Upper lobe of left lung (tissue), 6 donors: ENCODE measurements around the gene CNTRL. TPM values are rescaled to one million over a fixed set of nuclear protein-coding genes. Genes with fewer than 3 reads are reported as not detected.

Experiments
- ATAC-seq, 2 donors: fragments of 200-7000 bp; cut with Tn5 transposase; one replicate each; pipeline ENCODE4 v1.9.1; 2022; ENCODE audit warnings: mild to moderate bottlenecking in 2 of 2, moderate library complexity in 2 of 2; ENCODE audit not compliant: low FRiP score in 2 of 2
- DNase-seq, 2 donors: peaks; one replicate each; pipeline ENCODE4 v3.0.0-alpha.2; 2019 to 2020
- H3K27ac ChIP-seq, 4 donors: fragments of 200-600 bp; sonication (generic); one replicate each; pipeline ENCODE4 v1.5.1; 2016 to 2019
- H3K27me3 ChIP-seq, 4 donors: fragments of 200-600 bp; sonication (generic); one replicate each; pipeline ENCODE4 v1.5.1; 2017 to 2019
- H3K36me3 ChIP-seq, 4 donors: fragments of 200-600 bp; sonication (generic); one replicate each; pipeline ENCODE4 v1.5.1; 2016 to 2019
- H3K4me1 ChIP-seq, 4 donors: fragments of 200-600 bp; sonication (generic); one replicate each; pipeline ENCODE4 v1.5.1; 2018 to 2019
- H3K4me3 ChIP-seq, 4 donors: fragments of 200-600 bp; sonication (generic); one replicate each; pipeline ENCODE4 v1.5.1; 2017 to 2019; ENCODE audit warnings: mild to moderate bottlenecking in 2 of 4, moderate library complexity in 1 of 4
- H3K9me3 ChIP-seq, 4 donors: fragments of 200-600 bp; sonication (generic); one replicate each; pipeline ENCODE4 v1.5.1; 2018 to 2019
- EP300 ChIP-seq, 4 donors: sonication (generic); formaldehyde crosslinking; IDR thresholded peaks; one replicate each; pipeline ENCODE4 v1.5.1; 2017; ENCODE audit warnings: antibody characterized with exemption in 4 of 4, control low read depth in 2 of 4
- POLR2A ChIP-seq, 4 donors: fragments of 450-650 bp; IDR thresholded peaks; one replicate each; pipeline ENCODE4 v1.5.1; 2016 to 2017; ENCODE audit warnings: antibody characterized with exemption in 4 of 4, mild to moderate bottlenecking in 2 of 4
- POLR2AphosphoS5 ChIP-seq, 2 donors: sonication (generic); formaldehyde crosslinking; IDR thresholded peaks; one replicate each; pipeline ENCODE4 v1.5.1; 2017; ENCODE audit warnings: antibody characterized with exemption in 2 of 2
- WGBS, 2 donors: methylation state at CpG; one replicate each; pipeline ENCODE4 v1.1.5; 2017 to 2018; 5-methylcytosine and 5-hydroxymethylcytosine counted together
- total RNA-seq, 6 donors: library from RNA; depleted of rRNA in 4 of 6; stranded (reverse); fragments of >200 nt in 4 of 6; gene quantifications; one replicate each; pipeline versions ENCODE4 v1.1.0 to v1.2.1, GENCODE V29; 2016 to 2021
- TF ChIP-seq, protein P1 (sequence below), 6 experiments: fragments of 450-650 bp in 4 of 6; fragments of 200-600 bp in 2 of 6; sonication (generic) in 2 of 6; IDR thresholded peaks; one replicate each; pipeline ENCODE4 v1.5.1; 2016 to 2019; ENCODE audit warnings: antibody characterized with exemption in 6 of 6
- donor health status: DM: no; HTN: no; CAD: no; lungs with moderate emphysema.
- donor health status: DM: no; HTN: yes; CAD: no; lungs with severe emphysema.

CNTRL gene
- total RNA-seq, 6 donors from 2014 or later = 16.1 to 52.4 (median 20.4) TPM

DNA sequence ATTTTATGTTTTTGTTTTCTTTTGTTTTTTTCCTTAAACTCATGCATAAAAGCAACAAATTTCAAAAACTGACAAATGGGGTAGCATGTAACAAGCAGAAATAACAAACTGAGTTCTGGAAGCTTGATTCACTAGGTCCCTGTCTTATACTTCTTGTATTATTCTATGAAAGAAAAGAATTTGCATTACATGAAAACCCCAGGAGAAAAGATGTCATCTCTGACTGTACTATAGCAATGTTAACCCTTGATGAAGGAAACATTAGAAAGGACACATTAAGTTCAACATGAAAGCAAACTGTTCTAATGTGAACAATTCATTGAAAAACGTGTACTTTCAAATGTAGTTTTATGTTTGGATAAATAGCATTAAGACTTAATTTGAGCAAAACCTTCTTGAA lies 117.8 kb downstream of the CNTRL start:
- Histone ChIP-seq H3K27ac (no peak overlapping the region), H3K4me1 (peaks cover 69 to 94% (median 72%) of the 10 kb centered on the region in 4 donors), H3K36me3 (peaks cover 0 to 4% (median 0%) of the 10 kb centered on the region in 4 donors), H3K9me3 (no peaks in the 10 kb centered on the region), H3K27me3 (no peaks in the 10 kb centered on the region), H3K4me3 (no peak overlapping the region)
- WGBS, 2 donors = 29 to 38% methylated on average over 1 of the region's 1 CpG
- no peak for ATAC-seq
- TF ChIP-seq EP300 (IDR thresholded peaks at IDR 0.05) (no peak), POLR2A (IDR thresholded peaks at IDR 0.05) (no peak), POLR2AphosphoS5 (IDR thresholded peaks at IDR 0.05) (no peak)
- TF ChIP-seq, protein P1, sequence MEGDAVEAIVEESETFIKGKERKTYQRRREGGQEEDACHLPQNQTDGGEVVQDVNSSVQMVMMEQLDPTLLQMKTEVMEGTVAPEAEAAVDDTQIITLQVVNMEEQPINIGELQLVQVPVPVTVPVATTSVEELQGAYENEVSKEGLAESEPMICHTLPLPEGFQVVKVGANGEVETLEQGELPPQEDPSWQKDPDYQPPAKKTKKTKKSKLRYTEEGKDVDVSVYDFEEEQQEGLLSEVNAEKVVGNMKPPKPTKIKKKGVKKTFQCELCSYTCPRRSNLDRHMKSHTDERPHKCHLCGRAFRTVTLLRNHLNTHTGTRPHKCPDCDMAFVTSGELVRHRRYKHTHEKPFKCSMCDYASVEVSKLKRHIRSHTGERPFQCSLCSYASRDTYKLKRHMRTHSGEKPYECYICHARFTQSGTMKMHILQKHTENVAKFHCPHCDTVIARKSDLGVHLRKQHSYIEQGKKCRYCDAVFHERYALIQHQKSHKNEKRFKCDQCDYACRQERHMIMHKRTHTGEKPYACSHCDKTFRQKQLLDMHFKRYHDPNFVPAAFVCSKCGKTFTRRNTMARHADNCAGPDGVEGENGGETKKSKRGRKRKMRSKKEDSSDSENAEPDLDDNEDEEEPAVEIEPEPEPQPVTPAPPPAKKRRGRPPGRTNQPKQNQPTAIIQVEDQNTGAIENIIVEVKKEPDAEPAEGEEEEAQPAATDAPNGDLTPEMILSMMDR (IDR thresholded peaks at IDR 0.05) = no peak
- DNase-seq = no peak

DNA sequence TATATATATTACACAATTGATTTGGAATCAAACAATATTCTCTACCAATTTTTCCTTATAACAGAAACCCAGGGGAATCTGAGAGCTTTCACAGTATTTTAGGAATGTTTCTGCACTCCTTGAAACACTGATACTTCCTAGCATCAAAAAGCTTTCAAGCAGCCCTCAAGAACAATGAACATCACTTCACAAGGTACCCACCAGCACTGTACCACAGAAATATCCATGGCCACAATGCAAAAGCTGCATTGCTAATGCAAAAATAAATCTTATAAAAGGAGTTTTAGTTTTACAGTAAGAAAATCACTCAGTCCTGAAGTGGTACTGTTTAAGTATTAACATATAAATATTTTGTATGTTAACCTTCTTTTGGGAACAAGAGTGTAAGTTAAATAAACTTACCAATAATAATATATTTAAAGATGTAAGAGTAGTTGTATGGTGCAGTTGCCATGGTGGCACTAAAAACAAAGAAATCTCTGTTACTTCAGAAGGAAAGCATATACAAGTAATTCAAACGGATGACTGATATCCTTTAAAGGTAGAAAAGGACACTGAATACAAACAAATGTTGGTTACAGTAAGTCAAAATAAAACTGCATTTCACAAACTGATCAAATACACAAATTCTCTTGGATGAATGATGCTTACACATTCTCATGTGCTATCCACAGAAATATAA lies 118.3 kb downstream of the CNTRL start:
- Histone ChIP-seq H3K9me3 (no peaks in the 10 kb centered on the region), H3K4me1 (peaks cover 69 to 97% (median 72%) of the 10 kb centered on the region in 4 donors), H3K27ac (no peak overlapping the region), H3K4me3 (no peak overlapping the region), H3K36me3 (peaks cover 0 to 4% (median 0%) of the 10 kb centered on the region in 4 donors), H3K27me3 (no peaks in the 10 kb centered on the region)
- TF ChIP-seq POLR2A (IDR thresholded peaks at IDR 0.05) = no peak
- no peak for TF ChIP-seq POLR2AphosphoS5 (IDR thresholded peaks at IDR 0.05)
- TF ChIP-seq, protein P1 (IDR thresholded peaks at IDR 0.05) = no peak
- TF ChIP-seq EP300 (IDR thresholded peaks at IDR 0.05) = no peak
- no peak for DNase-seq
- 0% methylated on average over 1 of the region's 1 CpG for WGBS, 2 donors
- no peak for ATAC-seq

DNA sequence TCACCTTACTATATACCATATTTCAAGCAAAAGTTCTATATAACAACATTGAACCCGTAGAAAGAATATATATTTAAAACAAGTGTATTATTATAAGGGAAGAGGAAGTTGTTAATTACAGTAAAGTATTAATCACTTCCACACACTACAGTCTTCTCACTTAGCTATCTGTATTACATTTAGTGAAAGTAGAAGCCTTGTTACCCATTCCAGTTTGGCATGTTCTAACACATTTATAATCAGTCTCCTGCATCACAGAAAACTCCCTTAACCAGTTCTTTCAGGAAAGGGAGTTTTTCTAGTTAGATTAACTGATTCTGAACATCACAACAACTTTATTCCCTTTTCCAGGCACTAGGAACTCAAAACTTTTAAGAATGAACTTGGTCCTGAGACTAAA lies 120.0 kb downstream of the CNTRL start:
- TF ChIP-seq, protein P1 (IDR thresholded peaks at IDR 0.05) = no peak
- no peak for TF ChIP-seq POLR2AphosphoS5 (IDR thresholded peaks at IDR 0.05)
- TF ChIP-seq POLR2A (IDR thresholded peaks at IDR 0.05) = no peak
- no peak for TF ChIP-seq EP300 (IDR thresholded peaks at IDR 0.05)
- Histone ChIP-seq H3K27ac (no peak overlapping the region), H3K27me3 (no peaks in the 10 kb centered on the region), H3K36me3 (no peaks in the 10 kb centered on the region), H3K4me1 (peaks cover 72 to 99% (median 87%) of the 10 kb centered on the region in 4 donors), H3K4me3 (no peak overlapping the region), H3K9me3 (no peaks in the 10 kb centered on the region)
- no peak for DNase-seq
- 8 to 10% methylated on average over 1 of the region's 1 CpG for WGBS, 2 donors
- ATAC-seq = no peak

DNA sequence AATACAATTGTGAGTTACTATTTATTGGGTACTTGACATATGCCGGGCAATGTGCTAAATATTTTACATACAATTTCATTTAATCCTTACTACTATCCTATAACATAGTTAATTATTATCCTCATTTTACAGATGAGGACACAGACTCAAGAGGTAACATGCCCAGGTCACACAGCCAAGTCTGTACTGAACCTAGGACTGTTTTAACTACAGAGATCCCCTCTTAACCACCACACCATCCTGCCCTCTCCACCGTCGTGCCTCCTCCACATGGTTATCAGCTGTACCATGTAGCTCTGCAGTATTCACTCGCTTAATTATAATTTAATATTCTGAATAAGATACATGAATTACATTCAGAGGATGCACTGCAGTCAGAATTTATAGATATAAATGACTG lies 121.6 kb downstream of the CNTRL start:
- no peak overlapping the region for H3K4me3 ChIP-seq
- DNase-seq (no peak), ATAC-seq (no peak)
- H3K27ac ChIP-seq = no peak overlapping the region
- no peaks in the 10 kb centered on the region for H3K27me3 ChIP-seq
- TF ChIP-seq, protein P1 (IDR thresholded peaks at IDR 0.05) = no peak
- TF ChIP-seq POLR2AphosphoS5 (IDR thresholded peaks at IDR 0.05) = no peak
- no peak for TF ChIP-seq POLR2A (IDR thresholded peaks at IDR 0.05)
- TF ChIP-seq EP300 (IDR thresholded peaks at IDR 0.05) = no peak
- H3K9me3 ChIP-seq = no peaks in the 10 kb centered on the region
- peaks cover 59 to 93% (median 85%) of the 10 kb centered on the region in 4 donors for H3K4me1 ChIP-seq
- H3K36me3 ChIP-seq = no peaks in the 10 kb centered on the region
- 36 to 44% methylated on average over 4 of the region's 4 CpGs for WGBS, 2 donors

DNA sequence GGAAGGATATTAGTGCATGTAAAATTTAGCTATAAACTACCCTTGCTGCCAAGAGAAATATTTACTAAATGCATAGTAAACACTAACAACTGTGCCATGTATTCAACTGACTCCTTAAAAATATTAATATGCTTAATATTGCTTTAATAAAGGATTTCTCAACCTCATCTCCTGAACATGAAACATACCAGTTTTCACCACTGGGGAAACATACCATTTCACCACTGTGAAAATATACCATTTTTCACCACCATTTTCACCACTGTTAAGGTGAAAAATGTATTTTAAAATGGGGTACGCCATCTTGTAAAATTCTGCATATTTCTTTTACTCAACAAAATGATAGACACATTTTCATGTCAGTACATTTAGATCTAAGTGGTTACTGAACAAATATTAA lies 122.4 kb downstream of the CNTRL start:
- no peak overlapping the region for H3K4me3 ChIP-seq
- H3K9me3 ChIP-seq = no peaks in the 10 kb centered on the region
- ATAC-seq (no peak), DNase-seq (no peak)
- no peaks in the 10 kb centered on the region for H3K27me3 ChIP-seq
- 89 to 93% methylated on average over 1 of the region's 1 CpG for WGBS, 2 donors
- TF ChIP-seq EP300 (IDR thresholded peaks at IDR 0.05) (no peak), POLR2A (IDR thresholded peaks at IDR 0.05) (no peak), POLR2AphosphoS5 (IDR thresholded peaks at IDR 0.05) (no peak)
- TF ChIP-seq, protein P1 (IDR thresholded peaks at IDR 0.05) = peak in 2 of 6 experiments; percentile 13 to 15
- H3K4me1 ChIP-seq = peaks cover 59 to 89% (median 78%) of the 10 kb centered on the region in 4 donors
- no peak overlapping the region for H3K27ac ChIP-seq
- no peaks in the 10 kb centered on the region for H3K36me3 ChIP-seq
